ENCODE data around the gene GRIN1. TPM values are rescaled to one million over a fixed set of nuclear protein-coding genes. Genes with fewer than 3 reads are reported as not detected.
A peak's percentile ranks its signal among the peaks of the same experiment; 100 is the strongest.

The GRIN1 gene
- total and polyA plus RNA-seq, 10 of the 15 experiments (the other 5 are each of a cell fraction or from before 2014, with no cell fraction given) = 0.05 to 0.10 (median 0.06) TPM; not detected in 6

DNA sequence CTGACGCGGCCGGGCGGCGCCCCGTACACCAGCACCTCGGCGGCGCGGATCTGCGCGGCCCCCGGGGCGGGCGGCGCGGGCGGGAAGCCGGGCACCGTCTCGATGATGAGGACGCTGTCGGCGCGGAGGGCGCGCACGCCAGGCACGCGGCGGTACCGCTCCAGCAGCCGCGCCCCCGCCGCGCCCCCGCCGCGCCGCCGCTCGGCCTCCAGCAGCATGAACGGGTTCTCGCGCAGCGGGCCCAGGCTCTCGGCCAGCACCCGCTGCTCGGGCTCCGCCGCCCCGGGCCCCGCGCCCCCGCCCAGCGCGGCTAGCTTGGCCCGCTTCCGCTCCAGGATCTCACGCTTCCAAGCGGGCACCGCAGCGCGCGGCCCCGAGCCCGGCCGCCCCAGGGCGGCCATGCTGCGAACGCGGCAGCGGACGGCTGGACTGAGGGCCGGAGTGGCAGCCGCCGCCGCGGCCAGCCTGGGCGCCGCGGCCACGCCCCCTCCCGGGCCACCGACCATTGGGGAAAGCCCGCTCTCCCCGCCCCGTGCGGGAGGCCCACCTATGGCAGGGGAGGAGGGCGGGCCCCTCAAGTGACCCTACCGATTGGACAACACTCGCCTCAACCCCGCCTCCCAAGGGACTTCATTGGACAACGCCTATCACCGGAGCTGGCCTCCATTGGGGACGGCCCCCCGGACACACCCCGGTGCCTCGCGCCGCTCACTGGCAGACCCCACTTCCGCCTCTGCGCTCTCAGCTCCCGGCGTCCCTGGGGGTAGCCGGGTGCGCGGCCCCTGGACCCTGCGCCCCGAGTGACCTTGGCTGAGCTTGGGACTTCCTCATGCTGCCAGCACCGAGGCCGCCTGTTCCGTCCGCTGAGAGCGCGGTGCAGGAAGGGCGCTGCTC is 61.6 kb downstream of the GRIN1 start, which contains the start of gene TPRN (continued):
- TF ChIP-seq, protein P1, sequence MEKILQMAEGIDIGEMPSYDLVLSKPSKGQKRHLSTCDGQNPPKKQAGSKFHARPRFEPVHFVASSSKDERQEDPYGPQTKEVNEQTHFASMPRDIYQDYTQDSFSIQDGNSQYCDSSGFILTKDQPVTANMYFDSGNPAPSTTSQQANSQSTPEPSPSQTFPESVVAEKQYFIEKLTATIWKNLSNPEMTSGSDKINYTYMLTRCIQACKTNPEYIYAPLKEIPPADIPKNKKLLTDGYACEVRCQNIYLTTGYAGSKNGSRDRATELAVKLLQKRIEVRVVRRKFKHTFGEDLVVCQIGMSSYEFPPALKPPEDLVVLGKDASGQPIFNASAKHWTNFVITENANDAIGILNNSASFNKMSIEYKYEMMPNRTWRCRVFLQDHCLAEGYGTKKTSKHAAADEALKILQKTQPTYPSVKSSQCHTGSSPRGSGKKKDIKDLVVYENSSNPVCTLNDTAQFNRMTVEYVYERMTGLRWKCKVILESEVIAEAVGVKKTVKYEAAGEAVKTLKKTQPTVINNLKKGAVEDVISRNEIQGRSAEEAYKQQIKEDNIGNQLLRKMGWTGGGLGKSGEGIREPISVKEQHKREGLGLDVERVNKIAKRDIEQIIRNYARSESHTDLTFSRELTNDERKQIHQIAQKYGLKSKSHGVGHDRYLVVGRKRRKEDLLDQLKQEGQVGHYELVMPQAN (conservative IDR thresholded peaks at IDR 0.05) = peak; percentile 92
- TF ChIP-seq, protein P2, sequence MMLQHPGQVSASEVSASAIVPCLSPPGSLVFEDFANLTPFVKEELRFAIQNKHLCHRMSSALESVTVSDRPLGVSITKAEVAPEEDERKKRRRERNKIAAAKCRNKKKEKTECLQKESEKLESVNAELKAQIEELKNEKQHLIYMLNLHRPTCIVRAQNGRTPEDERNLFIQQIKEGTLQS (IDR thresholded peaks at IDR 0.05; ENCODE audit: borderline replicate concordance, extremely low read depth, low read depth, low read length) = no peak
- TF ChIP-seq MYB (IDR thresholded peaks at IDR 0.05; ENCODE audit: borderline replicate concordance, low read depth, low read length) (no peak), CBFB (IDR thresholded peaks at IDR 0.05; ENCODE audit: low read depth) (peak; percentile 21; the same call in 1 of the 2 replicates), PAX8 (IDR thresholded peaks at IDR 0.05) (no peak), FOS (IDR thresholded peaks at IDR 0.05; ENCODE audit: borderline replicate concordance, extremely low read depth, insufficient read length) (peak; percentile 78), NFIC (IDR thresholded peaks at IDR 0.05; ENCODE audit: low read depth, low read length) (no peak), SUPT20H (IDR thresholded peaks at IDR 0.05; ENCODE audit: borderline replicate concordance, control insufficient read depth, low read depth, low read length) (no peak), HDGF (IDR thresholded peaks at IDR 0.05) (peak; percentile 96), PAX5 (IDR thresholded peaks at IDR 0.05; ENCODE audit: borderline replicate concordance, low read depth, low read length) (peak; percentile 92), ZNF24 (IDR thresholded peaks at IDR 0.05) (no peak), YY1 (IDR thresholded peaks at IDR 0.05; ENCODE audit: low read depth, low read length) (peak; percentile 92), EGR1 (IDR thresholded peaks at IDR 0.05; ENCODE audit: borderline replicate concordance in 1 of 2, low read depth in 2 of 2, low read length in 2 of 2) (peak in 1 of 2 experiments; percentile 23; a peak in 1 of 3 replicates), CBX3 (IDR thresholded peaks at IDR 0.05; ENCODE audit: borderline replicate concordance, low read depth) (no peak), SUZ12 (IDR thresholded peaks at IDR 0.05; ENCODE audit: unreplicated experiment) (no peak), IKZF2 (IDR thresholded peaks at IDR 0.05) (no peak), IRF4 (IDR thresholded peaks at IDR 0.05; ENCODE audit: low read depth, low read length) (no peak)
- TF ChIP-seq, protein P3, sequence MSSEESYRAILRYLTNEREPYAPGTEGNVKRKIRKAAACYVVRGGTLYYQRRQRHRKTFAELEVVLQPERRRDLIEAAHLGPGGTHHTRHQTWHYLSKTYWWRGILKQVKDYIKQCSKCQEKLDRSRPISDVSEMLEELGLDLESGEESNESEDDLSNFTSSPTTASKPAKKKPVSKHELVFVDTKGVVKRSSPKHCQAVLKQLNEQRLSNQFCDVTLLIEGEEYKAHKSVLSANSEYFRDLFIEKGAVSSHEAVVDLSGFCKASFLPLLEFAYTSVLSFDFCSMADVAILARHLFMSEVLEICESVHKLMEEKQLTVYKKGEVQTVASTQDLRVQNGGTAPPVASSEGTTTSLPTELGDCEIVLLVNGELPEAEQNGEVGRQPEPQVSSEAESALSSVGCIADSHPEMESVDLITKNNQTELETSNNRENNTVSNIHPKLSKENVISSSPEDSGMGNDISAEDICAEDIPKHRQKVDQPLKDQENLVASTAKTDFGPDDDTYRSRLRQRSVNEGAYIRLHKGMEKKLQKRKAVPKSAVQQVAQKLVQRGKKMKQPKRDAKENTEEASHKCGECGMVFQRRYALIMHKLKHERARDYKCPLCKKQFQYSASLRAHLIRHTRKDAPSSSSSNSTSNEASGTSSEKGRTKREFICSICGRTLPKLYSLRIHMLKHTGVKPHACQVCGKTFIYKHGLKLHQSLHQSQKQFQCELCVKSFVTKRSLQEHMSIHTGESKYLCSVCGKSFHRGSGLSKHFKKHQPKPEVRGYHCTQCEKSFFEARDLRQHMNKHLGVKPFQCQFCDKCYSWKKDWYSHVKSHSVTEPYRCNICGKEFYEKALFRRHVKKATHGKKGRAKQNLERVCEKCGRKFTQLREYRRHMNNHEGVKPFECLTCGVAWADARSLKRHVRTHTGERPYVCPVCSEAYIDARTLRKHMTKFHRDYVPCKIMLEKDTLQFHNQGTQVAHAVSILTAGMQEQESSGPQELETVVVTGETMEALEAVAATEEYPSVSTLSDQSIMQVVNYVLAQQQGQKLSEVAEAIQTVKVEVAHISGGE (CRISPR knock-in tag; IDR thresholded peaks at IDR 0.05) = no peak
- TF ChIP-seq, protein P4, sequence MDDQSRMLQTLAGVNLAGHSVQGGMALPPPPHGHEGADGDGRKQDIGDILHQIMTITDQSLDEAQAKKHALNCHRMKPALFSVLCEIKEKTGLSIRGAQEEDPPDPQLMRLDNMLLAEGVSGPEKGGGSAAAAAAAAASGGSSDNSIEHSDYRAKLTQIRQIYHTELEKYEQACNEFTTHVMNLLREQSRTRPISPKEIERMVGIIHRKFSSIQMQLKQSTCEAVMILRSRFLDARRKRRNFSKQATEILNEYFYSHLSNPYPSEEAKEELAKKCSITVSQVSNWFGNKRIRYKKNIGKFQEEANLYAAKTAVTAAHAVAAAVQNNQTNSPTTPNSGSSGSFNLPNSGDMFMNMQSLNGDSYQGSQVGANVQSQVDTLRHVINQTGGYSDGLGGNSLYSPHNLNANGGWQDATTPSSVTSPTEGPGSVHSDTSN (IDR thresholded peaks at IDR 0.05; ENCODE audit: insufficient replicate concordance, low read depth, low read length) = peak; percentile 48
- TF ChIP-seq, protein P5, sequence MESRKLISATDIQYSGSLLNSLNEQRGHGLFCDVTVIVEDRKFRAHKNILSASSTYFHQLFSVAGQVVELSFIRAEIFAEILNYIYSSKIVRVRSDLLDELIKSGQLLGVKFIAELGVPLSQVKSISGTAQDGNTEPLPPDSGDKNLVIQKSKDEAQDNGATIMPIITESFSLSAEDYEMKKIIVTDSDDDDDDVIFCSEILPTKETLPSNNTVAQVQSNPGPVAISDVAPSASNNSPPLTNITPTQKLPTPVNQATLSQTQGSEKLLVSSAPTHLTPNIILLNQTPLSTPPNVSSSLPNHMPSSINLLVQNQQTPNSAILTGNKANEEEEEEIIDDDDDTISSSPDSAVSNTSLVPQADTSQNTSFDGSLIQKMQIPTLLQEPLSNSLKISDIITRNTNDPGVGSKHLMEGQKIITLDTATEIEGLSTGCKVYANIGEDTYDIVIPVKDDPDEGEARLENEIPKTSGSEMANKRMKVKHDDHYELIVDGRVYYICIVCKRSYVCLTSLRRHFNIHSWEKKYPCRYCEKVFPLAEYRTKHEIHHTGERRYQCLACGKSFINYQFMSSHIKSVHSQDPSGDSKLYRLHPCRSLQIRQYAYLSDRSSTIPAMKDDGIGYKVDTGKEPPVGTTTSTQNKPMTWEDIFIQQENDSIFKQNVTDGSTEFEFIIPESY (IDR thresholded peaks at IDR 0.05) = no peak
